GM19397 (cell line): ENCODE results near the gene DENND2D.

ENCODE experiments used
- ATAC-seq: cut with Tn5 transposase; IDR thresholded peaks from one replicate; pipeline ENCODE4 v1.9.1; 2021; ENCODE audit warnings: mild to moderate bottlenecking, moderate library complexity; ENCODE audit not compliant: unreplicated experiment

The DENND2D gene

GRCh38 chr1:111179968-111180533, 20.4 kb downstream of the DENND2D start:
- ATAC-seq, result no peak

GRCh38 chr1:111176678-111177077, 23.8 kb downstream of the DENND2D start:
- ATAC-seq, result no peak

- ATAC-seq, result no peak
Observed at GRCh38 chr1:111175349-111175748, 25.1 kb downstream of the DENND2D start.

- ATAC-seq, result no peak
Observed at GRCh38 chr1:111174070-111174469, 26.4 kb downstream of the DENND2D start.

GRCh38 chr1:111172463-111172862, 28.0 kb downstream of the DENND2D start:
- ATAC-seq, result no peak

GRCh38 chr1:111164151-111164550, 36.3 kb downstream of the DENND2D start:
- ATAC-seq, result no peak

GRCh38 chr1:111163363-111163762, 37.1 kb downstream of the DENND2D start:
- no peak for ATAC-seq

GRCh38 chr1:111162488-111162880, 38.0 kb downstream of the DENND2D start:
- ATAC-seq, result no peak

- no peak for ATAC-seq
Observed at GRCh38 chr1:111161843-111162487, 38.5 kb downstream of the DENND2D start.

GRCh38 chr1:111157431-111157830, 43.0 kb downstream of the DENND2D start:
- ATAC-seq, result no peak

GRCh38 chr1:111154021-111154999, 46.1 kb downstream of the DENND2D start:
- ATAC-seq, result no peak

GRCh38 chr1:111151838-111152237, 48.6 kb downstream of the DENND2D start:
- ATAC-seq, result no peak

- ATAC-seq, result no peak
Observed at GRCh38 chr1:111148376-111148881, 52.0 kb downstream of the DENND2D start.

GRCh38 chr1:111147948-111148347, 52.5 kb downstream of the DENND2D start:
- no peak for ATAC-seq

- ATAC-seq, result no peak
Observed at GRCh38 chr1:111145963-111146768, 54.3 kb downstream of the DENND2D start.

GRCh38 chr1:111145542-111145941, 54.9 kb downstream of the DENND2D start:
- no peak for ATAC-seq

- no peak for ATAC-seq
Observed at GRCh38 chr1:111142356-111142975, 58.0 kb downstream of the DENND2D start.

GRCh38 chr1:111141245-111142220, 58.9 kb downstream of the DENND2D start:
- no peak for ATAC-seq

GRCh38 chr1:111140680-111140967, 59.8 kb downstream of the DENND2D start:
- ATAC-seq, result no peak
